HL-60 (cell line): ENCODE measurements around the gene SPATA33.

ENCODE experiments used
- POLR2AphosphoS5 ChIP-seq: IDR thresholded peaks from 2 replicates; pipeline ENCODE4 v1.6.1; 2012; ENCODE audit warnings: low read depth
- TF ChIP-seq, protein P1 (sequence below): IDR thresholded peaks from one replicate; pipeline ENCODE4 v1.5.1; 2011; ENCODE audit warnings: low read length, control low read depth, inconsistent platforms; ENCODE audit not compliant: insufficient read depth
- TF ChIP-seq, protein P2 (sequence below): IDR thresholded peaks from 2 replicates; pipeline ENCODE4 v1.6.1; 2012; ENCODE audit warnings: low read depth; ENCODE audit not compliant: insufficient replicate concordance

DNA sequence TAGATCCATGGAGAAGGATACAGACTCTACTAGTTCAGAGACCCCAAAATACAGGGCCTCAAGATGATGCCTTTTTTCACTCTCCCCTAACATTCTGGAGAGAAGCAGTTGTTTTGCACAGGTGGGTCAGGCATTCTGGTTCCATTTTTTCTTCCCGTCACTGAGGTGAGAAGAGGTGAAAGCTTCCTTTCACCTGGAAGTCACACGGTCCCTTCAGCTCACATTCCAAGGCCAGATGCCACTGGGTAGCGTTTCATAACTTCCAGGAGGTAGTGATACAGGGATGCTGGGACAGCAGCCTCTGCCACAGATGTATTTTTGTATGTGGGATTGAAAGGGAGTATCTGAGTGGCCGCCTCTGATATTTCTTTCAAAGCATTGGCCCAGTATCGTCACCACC lies 30.8 kb downstream of the SPATA33 start:
- TF ChIP-seq, protein P1, sequence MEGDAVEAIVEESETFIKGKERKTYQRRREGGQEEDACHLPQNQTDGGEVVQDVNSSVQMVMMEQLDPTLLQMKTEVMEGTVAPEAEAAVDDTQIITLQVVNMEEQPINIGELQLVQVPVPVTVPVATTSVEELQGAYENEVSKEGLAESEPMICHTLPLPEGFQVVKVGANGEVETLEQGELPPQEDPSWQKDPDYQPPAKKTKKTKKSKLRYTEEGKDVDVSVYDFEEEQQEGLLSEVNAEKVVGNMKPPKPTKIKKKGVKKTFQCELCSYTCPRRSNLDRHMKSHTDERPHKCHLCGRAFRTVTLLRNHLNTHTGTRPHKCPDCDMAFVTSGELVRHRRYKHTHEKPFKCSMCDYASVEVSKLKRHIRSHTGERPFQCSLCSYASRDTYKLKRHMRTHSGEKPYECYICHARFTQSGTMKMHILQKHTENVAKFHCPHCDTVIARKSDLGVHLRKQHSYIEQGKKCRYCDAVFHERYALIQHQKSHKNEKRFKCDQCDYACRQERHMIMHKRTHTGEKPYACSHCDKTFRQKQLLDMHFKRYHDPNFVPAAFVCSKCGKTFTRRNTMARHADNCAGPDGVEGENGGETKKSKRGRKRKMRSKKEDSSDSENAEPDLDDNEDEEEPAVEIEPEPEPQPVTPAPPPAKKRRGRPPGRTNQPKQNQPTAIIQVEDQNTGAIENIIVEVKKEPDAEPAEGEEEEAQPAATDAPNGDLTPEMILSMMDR, result no peak
- TF ChIP-seq, protein P2, sequence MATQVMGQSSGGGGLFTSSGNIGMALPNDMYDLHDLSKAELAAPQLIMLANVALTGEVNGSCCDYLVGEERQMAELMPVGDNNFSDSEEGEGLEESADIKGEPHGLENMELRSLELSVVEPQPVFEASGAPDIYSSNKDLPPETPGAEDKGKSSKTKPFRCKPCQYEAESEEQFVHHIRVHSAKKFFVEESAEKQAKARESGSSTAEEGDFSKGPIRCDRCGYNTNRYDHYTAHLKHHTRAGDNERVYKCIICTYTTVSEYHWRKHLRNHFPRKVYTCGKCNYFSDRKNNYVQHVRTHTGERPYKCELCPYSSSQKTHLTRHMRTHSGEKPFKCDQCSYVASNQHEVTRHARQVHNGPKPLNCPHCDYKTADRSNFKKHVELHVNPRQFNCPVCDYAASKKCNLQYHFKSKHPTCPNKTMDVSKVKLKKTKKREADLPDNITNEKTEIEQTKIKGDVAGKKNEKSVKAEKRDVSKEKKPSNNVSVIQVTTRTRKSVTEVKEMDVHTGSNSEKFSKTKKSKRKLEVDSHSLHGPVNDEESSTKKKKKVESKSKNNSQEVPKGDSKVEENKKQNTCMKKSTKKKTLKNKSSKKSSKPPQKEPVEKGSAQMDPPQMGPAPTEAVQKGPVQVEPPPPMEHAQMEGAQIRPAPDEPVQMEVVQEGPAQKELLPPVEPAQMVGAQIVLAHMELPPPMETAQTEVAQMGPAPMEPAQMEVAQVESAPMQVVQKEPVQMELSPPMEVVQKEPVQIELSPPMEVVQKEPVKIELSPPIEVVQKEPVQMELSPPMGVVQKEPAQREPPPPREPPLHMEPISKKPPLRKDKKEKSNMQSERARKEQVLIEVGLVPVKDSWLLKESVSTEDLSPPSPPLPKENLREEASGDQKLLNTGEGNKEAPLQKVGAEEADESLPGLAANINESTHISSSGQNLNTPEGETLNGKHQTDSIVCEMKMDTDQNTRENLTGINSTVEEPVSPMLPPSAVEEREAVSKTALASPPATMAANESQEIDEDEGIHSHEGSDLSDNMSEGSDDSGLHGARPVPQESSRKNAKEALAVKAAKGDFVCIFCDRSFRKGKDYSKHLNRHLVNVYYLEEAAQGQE, result no peak
- TF ChIP-seq POLR2AphosphoS5, result no peak
